GM19324 (cell line): ENCODE measurements around the gene ENTHD1.

ENCODE experiments used
- ATAC-seq: cut with Tn5 transposase; IDR thresholded peaks from one replicate; pipeline ENCODE4 v1.9.1; 2021; ENCODE audit warnings: mild to moderate bottlenecking, moderate library complexity; ENCODE audit not compliant: unreplicated experiment, low FRiP score

ENTHD1 gene

GRCh38 chr22:39697790-39698430, 195.7 kb downstream of the ENTHD1 start:
- no peak for ATAC-seq

DNA sequence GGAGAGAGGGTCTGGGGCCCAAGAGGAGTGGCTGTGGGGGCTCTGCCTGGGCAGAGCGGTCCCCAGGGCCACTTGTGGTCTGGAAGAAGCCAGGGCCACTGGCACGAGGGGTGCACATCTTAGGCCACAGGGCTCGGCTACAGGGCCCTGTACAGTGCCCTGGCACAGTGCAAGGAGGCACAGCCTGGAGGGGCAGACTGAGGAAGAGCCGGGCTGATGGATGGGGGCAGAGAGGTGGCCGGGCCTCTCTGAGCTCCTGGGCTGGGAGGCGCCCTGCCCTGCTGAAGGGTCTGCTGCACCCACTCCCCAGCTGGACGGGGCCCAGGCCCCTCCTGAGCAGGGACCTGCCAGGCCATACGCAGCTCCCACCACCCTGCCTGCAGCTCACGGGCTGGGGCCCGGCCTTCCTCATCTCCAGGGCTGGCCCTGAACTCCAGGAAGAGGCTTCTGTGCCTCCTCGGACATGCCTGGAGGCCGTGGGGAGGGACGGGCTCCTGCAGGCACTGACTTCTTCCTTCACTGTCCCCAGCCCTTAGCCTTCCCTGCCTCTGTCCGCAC, 199.5 kb downstream of the ENTHD1 start:
- ATAC-seq, result no peak
